Articular chondrocyte of knee joint (primary cell): ENCODE results near the gene VGLL2. TPM values are rescaled to one million over a fixed set of nuclear protein-coding genes. Genes with fewer than 3 reads are reported as not detected.

Experiments used
- small RNA-seq: library from RNA; depleted of rRNA; stranded (forward); fragments of <200 nt; gene quantifications from one replicate; pipeline ENCODE3, GENCODE V24; 2012
- total RNA-seq: library from RNA; depleted of rRNA; stranded (reverse); fragments of >200 nt; gene quantifications from 2 replicates; pipeline ENCODE4 v1.2.3, GENCODE V29; 2012

VGLL2 gene, protein sequence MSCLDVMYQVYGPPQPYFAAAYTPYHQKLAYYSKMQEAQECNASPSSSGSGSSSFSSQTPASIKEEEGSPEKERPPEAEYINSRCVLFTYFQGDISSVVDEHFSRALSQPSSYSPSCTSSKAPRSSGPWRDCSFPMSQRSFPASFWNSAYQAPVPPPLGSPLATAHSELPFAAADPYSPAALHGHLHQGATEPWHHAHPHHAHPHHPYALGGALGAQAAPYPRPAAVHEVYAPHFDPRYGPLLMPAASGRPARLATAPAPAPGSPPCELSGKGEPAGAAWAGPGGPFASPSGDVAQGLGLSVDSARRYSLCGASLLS
- total RNA-seq, result not detected in 2 replicates

GRCh38 chr6:117265410-117266256 is at the start of gene VGLL2:
Gene VGLL2, plus strand, starts transcription at chr6:117265558. Its CDS starts 206 bp downstream, at chr6:117265764.

Small RNA genes within 50 kb of the gene (small RNA-seq; reads per million reads assigned to genes)
- not detected for gene RN7SKP18

Other genes starting within 250 kb of the VGLL2 start
- gene ROS1, start 160.4 kb downstream of the VGLL2 start, total RNA-seq, result 2.5 and 3.7 TPM in 2 replicates
- 22.7 and 28.5 TPM in 2 replicates for gene DCBLD1, start 217.1 kb downstream of the VGLL2 start, total RNA-seq